Pulmonary artery endothelial cell (primary cell): ENCODE measurements around the gene RBPMS2. TPM values are rescaled to one million over a fixed set of nuclear protein-coding genes. Genes with fewer than 3 reads are reported as not detected.

Source experiments
- DNase-seq: peaks from one replicate; pipeline ENCODE4 v3.0.0-alpha.2; 2011; ENCODE audit warnings: low read depth, low spot score
- total RNA-seq: library from RNA; depleted of rRNA; stranded (reverse); fragments of >200 nt; gene quantifications from 2 replicates; pipeline ENCODE4 v1.2.3, GENCODE V29; 2014

The RBPMS2 gene
- total RNA-seq, 1 donor from 2014 or later, result 0.07 TPM

DNA sequence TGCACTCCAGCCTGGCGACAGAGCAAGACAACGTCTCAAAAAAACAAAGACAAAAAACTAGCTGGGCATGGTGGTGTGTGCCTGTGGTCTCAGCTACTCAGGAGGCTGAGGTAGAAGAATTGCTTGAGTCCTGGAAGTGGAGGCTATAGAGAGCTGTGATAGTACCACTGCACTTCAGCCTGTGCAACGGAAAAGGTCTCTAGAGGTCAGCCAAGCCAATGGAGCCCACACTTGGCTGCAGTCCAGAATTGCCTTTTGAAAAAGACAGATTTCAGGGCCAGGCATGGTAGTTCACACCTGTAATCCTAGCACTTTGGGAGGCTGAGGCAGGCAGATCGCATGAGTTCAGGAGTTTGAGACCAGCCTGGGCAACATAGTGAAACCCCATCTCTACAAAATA lies 8.4 kb upstream of the RBPMS2 start:
- DNase-seq, result no peak

DNA sequence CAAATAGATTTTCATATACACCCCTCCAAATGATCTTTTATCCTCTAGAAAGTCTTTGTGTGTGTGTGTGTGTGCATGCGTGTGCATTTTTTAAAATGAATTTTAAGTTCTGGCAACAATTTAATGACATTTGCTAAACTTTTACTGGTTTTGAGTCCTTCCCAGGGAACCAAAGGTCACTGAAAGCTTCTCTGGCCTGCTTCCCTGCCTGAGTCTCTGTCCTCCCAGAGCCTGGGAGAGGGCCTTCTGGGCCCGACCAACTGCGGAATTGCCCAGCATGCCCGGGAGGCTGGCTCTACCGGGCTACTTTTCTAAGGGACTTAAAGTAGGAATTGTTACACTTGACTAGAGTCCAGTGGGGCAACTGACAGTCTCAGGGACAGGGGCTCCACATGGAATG lies 7.4 kb upstream of the RBPMS2 start:
- no peak for DNase-seq

DNA sequence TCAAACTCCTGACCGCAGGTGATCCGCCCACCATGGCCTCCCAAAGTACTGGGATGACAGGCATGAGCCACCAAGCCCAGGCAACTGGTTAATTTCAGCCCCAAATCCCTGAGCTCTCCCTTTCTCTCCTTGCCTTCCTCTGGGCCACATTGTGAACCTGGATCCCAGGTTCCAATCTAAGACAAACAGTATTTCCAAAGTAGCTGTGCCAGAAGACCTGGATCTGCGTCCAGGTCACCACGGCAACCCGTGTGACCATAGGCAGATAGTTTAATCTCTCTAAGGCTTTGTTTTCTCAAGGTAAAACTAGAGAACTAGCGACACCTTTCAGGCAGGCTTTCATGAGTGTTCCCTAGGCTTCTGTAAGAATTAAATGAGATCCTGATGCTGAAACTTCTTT lies 5.9 kb upstream of the RBPMS2 start:
- no peak for DNase-seq

DNA sequence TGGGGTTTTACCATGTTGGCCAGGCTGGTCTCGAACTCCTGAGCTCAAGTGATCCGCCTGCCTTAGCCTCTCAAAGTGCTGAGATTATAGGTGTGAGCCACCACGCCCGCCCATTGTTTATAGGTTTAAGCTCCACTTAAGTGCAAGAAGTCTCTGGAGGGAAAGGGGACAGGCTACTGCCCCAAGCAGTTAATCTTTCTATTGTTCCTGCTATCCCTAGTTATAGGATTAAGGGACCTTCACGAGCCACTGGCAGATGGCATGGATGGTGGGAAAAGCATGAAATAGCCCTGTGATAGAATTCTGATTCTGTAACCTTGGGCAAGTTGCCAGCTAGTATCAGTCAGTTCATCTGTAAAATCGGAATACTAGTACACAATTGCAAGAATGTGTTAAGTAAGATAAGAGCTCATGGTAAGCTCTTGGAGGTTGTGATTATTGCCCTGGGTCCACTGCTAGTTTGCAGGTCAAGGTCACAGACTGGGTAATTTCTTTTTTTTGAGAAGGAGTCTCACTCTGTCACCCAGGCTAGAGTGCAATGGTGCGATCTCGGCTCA lies 5.3 kb upstream of the RBPMS2 start:
- no peak for DNase-seq

DNA sequence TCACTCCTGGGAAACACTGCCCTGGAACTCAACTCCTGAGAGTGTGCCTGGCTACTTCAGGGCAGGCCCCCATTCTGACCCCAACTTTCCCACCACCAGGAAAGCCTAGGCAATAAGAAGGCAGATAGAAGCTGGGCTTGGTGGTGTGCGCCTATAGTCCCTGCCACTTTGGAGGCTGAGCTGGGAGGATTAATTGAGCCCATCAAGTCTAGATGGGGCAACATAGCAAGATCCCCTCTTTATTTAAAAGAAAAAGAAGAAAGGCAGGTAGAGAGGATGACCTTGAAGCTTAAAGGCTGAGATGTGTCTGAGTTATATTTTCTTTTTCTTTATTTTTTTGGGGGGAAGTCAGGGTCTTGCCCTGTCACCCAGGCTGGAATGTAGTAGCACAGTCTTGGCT lies 4.2 kb upstream of the RBPMS2 start:
- no peak for DNase-seq

DNA sequence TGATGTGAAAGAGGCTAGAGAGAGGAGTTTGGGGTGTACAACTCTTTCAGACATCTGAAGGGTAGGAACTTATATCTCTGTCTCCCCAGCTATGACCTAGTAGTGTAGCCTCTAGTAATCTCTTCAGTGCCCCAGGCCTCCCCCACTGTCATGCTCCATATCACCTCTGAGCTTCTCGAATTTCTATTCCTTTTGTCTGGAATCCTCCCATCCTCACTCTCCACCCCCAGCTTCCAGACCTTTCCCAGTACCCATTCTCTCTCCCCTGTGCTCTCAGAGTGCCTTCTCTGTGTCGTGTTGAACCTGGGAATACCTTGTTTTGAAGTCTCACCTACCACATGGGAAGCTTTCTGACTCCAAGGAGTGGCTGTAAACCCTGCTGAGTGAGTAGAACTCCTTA lies 3.6 kb upstream of the RBPMS2 start:
- DNase-seq, result no peak

DNA sequence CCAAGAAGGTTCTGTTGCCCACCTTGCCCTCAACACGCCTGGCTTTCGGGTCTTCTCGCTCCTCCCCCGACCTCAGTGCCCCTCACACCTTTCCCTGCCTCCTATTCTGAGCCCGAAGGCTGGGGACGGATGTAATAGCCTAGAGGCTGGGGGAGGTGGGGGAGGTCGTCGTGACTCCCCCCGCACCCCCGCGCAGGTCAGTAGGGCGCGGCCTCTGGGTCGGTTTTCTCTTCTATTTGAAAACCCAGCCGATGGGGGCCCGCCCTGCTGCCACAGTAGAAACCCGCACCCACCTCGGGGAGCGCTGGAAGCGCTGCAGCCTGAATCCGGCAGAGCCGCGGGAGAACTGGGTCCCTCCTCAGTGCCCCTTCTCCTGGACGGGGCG lies 1.0 kb upstream of the RBPMS2 start:
- no peak for DNase-seq

DNA sequence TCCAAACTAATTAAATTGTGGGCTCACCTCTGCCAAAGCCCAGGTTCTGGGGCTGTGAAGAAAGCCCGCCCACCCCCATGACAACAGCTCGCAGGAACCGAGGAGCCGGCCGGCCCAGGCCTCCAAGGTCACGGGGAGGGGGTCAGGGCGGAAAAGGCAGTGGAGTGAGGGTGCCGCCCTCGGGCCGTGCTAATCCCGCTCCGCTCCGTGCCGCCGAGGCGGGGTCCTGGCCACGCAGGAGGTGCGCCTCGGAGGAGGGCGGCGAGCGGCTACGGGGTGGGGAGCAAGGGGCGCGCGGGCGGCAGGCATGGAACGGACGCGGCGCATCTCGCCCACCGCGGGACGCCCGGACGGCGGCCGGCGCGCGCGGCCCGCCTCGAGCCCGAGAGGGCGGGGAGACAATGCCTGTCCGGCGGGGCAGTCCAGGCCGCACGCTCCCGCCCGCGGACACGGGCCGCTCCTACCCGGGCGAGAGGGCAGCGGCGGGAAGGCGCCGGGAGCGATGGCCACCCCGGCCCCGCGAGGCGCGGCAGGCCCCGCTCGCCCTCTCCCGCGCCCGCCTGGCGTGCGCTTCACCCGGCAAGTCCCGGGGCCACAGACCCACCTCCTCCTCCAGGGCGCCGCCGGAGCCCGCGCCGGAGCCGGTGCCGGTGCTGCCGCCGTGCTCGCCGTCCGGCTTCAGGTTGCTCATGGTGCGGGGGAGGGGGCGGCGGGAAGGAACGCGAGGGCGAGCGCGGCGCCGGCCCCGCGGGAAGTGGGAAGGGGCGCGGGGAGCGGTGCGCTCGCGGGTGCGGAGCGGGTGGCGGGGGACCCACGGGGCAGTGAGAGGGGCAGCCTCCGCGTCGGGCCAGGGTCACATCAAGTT lies 528 bp downstream of the RBPMS2 start:
- no peak for DNase-seq

DNA sequence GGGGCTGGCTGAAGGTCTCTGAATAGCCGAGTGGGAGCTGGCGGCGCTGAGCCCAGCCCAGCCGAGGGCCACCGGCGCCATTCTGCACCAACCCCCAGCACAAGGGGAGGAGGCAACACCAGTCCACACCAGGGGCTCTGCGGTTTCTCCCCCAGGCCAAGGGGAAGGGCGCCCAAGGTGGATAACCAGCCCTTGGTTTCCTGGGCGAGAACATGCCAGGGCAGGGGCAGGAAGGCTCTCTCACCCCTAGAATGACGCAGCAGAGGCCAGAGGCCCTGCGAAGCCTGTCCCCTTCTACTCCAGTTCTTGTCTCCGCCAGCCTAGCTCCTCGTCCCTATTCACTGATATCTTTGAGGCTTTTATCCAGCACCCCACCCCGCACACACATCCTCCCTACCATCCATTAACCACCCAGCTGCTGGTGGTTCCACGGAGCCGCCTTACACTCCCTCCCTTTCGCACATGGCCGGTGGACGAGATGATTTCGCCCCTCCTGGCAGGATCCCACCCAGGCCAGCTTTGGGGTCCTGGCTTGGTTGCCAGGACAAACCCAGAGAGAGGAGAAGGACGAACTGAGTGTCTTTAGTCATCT lies 1.3 kb downstream of the RBPMS2 start:
- no peak for DNase-seq

DNA sequence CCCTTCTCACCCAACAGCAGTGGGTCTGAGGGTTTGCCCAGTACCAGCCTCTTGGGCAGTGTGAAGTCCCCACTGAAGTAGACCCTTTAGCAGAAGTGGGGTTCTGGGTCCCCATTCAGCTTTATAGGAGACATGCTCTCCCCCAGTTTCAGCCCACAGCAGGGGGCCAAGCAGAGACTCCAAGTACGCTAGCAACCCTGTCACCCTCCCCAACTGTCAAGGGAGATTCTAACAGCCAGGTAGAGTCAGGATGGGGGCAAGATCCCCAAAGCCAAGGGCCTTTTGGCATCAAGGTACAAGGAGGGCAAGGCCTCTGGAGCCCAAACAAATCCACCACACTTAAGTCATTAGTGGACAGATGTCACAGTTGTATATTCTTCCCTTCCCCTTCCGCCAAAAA lies 1.8 kb downstream of the RBPMS2 start:
- no peak for DNase-seq

DNA sequence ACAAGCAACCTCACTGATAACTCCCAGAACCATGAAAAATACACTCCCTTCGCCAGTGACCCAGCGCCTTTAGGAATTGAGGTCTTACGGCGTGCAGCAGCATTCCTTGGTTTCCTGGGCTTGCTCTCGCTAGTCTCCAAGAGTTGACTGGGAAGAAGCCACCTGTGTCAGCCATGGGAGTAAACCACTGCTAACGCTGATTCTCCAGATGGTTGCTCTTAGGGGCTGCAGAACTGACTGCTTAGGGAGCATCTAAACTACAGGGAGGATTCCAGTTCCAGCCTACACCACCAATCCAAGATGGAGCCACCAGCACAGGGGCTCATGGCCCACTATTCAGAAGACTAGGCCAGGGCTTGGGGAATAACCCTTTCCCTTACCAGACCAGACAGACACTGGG lies 2.4 kb downstream of the RBPMS2 start:
- no peak for DNase-seq

DNA sequence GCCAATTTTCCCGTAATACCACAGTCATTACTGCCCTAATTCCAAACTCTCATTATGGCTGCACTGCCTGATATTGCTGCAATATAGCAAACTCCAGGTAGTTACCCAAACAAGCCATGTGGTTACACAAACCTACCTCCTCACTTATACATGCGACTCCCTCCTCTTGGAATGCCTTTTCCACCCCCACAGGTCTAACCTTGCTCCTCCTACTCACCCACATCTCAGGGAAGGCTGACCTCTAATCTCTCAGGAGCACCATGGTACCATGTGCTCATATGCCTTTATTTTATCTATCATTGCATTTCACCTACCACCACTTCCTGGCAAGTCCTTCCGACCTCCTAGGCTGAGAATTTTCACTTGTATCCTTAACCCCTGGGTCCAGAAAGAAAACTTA lies 2.9 kb downstream of the RBPMS2 start:
- no peak for DNase-seq

DNA sequence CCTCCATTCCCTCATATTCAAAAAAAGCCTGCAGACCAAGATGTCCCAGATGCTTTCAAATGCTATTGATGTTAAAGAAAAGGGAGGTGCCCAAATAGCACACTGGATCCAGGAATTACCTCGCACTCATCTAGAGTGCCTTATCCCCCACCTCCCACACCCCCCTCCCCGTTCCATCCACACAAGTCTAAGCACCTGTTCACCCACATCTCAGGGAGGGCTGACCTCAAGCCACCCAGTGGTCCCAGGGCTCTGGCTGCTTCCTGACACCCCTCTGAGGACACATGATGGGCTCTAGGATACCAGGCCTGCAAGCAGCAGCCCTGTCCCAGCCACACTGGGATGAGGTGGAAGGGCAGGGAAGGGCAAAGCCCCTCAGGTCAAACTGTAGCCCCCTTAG lies 4.8 kb downstream of the RBPMS2 start:
- DNase-seq, result no peak

DNA sequence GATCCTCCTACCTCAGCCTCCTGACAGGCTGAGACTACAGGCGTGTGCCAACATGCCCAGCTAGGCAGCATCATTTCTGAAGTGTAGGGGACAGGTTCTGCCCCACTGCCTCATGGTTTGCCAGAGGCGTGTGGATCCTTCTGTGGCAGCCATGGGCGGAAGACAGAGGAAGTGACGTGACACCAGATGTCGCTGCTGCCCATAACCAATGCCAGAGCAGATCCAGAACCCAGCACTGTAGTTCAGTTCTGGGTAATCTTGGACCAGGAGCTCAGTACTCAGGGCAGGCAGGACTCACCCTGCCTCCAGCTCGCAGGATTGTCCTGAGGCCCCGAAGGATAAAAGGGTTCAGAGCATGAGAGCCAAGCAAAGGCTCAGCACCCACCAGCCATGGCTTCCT lies 8.2 kb downstream of the RBPMS2 start:
- no peak for DNase-seq

DNA sequence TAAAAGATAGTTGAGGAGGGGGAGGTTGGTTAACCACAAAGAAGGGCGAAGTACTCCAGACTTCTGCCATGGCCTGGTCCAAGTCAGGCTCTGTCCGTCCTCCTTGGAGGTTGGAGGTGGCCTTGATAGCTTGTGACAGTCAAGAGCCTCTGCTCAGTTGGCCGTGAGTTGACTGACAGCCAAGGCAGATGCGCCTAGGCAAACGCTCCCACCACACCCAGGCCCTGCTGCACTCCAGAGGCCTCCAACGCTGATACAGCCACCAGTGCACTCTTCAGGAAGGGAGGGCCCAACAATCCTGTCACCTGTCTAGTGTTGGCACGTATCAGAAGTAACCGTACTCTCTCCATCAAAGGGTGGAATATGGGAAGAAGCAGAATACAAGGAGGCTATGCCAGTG lies 9.3 kb downstream of the RBPMS2 start:
- no peak for DNase-seq

DNA sequence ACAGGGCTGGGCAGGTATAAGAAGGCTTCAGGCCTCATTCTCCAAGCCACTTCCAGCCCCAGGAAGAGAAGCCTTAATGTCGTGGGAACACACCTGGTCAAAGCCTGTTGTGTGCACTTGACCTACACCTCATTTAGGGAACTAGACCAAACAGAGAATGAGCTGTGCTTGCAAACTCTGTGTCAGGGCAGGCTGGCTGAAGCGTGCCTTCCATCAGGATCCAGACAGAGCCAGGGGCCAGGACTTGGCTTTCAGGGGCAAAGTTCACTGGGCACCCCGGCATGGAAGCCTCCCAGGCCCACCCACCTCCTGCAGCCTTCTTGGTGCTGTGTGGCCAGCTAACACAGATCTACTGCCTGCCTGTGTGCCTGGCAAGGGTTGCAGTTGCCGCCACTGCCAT lies 11.5 kb downstream of the RBPMS2 start:
- DNase-seq, result no peak

DNA sequence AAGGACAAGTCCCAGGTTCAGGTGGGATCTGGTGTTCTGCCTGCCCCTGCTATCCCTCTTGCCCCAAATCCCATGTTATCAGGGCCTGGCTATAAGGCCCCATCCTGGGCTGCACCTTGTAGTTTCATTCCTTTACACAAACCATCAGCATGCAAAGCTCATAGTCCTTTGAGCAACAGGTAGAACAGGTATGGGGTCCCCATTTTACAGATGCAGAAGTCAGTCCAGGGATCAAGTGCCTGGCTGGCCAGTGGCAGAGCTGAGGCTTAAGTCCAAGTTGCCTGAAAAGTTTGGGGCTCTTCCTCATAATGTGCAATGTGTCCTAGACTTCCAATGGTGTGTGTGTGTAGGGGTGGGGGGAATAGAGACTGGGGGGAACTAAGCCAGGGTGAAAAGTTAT lies 11.9 kb downstream of the RBPMS2 start:
- no peak for DNase-seq

DNA sequence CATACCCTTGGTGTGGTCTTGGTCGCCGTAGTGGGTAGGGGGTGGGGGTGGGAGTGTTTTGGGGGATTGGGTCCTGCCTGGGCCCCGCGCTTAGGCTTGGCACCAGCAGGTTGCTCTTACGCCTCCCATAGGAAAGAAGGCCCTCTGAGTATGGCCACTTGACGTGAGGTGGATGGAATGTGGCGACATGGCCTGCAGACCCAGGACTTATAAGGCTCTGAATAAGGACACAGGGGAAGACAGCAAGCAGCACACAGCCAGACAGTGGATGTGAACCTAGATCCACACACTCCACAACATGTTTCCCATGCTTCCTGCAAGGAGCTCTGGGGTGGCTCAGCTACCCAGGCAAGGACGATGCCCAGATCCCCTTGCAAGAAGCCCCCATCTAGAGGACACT lies 12.4 kb downstream of the RBPMS2 start:
- DNase-seq, result no peak

DNA sequence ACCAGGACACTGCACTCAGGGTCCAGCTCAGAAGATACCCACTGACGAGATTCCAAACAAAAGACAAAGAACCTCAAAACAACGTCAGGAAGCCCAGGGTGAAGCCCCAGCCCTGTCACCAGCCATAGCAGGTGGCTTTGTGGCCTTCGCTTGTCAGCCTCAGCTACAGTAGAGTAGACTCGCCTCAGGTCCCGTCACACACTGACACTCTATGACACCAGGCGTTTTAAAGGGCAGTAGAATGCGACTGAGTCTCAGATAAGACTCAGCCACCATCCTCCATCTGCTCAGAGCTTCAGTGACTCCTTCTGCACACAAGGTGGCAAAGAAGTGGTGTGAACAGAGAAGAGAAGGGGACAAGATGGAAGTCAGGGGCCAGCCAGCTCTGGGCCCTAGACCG lies 12.8 kb downstream of the RBPMS2 start:
- no peak for DNase-seq

DNA sequence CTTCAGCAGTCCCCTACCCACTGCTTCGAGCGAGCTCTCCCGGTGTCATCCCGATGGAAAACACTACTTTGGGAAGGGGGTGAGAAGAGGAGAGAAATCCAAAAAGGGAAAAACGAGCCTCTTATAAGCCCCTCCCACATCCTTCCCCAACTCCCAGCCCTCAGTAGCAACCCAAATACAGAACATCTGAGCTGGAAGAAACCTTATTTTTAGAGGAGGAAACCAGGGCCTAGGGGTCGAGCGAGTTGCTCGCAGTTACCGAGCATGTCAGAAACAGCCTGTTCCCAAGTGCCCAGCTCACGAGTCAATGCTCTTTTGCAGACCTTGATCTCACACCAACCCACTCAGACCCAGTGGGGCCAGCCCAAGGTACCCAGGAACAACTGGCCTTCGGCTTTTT lies 14.2 kb downstream of the RBPMS2 start:
- DNase-seq, result no peak

DNA sequence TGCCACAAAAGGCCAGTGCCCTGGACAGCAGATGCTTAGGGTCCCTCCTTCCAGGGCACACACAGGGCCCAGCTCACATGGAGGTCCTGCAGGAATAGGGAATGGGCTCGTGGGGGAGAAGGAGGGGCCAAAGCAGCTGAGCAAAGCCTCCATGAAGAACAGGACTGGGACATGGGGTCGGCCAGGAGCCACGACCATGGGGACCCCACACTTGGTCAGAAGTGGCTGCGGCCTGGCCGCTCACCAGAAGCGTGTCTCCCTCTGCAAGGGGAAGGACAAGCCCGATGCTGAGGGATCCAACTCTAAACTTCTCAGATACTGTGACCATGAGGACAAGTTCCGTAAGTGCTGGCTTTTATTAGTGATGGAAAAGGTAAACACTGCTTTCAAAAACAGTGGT lies 15.3 kb downstream of the RBPMS2 start:
- DNase-seq, result no peak

DNA sequence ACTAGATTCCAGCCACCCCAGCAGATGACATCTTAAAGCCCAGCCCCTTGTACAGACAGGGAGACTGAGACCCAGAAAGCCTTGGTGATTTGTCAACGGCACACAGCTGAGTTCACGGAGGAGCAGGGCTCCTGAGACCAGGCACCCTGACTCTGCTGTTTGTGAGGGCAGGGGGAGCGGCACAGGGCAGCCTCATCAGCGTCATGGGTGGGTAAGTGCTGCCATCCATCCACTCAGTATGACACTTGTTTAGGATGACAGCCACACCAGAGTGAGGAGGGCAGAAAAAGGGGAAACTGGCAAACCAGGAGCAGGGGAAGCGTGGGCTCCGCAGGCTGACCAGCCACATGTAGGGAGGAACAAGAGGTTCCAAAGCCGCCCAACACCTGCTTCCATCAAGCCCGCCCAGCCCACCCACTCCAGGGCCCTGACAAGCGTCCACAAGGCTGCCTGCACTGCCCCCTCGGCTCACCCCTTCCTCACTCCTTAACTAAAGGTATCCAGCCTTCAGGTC lies 19.9 kb downstream of the RBPMS2 start:
- no peak for DNase-seq
